Activated CD8-positive, alpha-beta memory T cell treated with anti-CD3 and anti-CD28 coated beads for 36 hours (primary cell): Measurements from ENCODE around the gene CCT3. TPM values are rescaled to one million over a fixed set of nuclear protein-coding genes. Genes with fewer than 3 reads are reported as not detected.

Experiments
- CTCF ChIA-PET: fragments of 350-600 bp; sonication (Branson Sonifier 250); formaldehyde crosslinking; loops from one replicate; lab custom pipeline; 2021; ENCODE audit warnings: antibody characterized with exemption; lab: Charles Lee
- POLR2A ChIA-PET: fragments of 350-600 bp; sonication (Branson Sonifier 250); formaldehyde crosslinking; loops from one replicate; lab custom pipeline; 2021; ENCODE audit warnings: antibody characterized with exemption; lab: Charles Lee
- total RNA-seq, 2 experiments: library from RNA; stranded (reverse); gene quantifications; one replicate each; pipeline ENCODE4 v1.2.3, GENCODE V29; 2021

CCT3 gene
- total RNA-seq = 100 to 1,000 TPM; 500 to 528 TPM

GRCh38 chr1:156338180-156338976 is at the start of gene CCT3, which contains the start of gene TSACC:
TSS of gene CCT3 (minus strand) at chr1:156338292. CDS start at chr1:156338184, 108 bp downstream.
TSS of gene TSACC (plus strand) at chr1:156338526. CDS start at chr1:156339758, 1,232 bp downstream.
- POLR2A ChIA-PET = interaction anchor here (0.6 to 1.3 kb wide), 5 partner anchors 35 to 126 kb away, joined by 3 to 8 read pairs (median 4); partner anchors contain the start of genes PMF1 and SMG5
- CTCF ChIA-PET = interaction anchor here (1.7 to 2.3 kb wide), 2 partner anchors 13 to 47 kb away, joined by 7 to 10 read pairs; no protein-coding TSS in a partner anchor

GRCh38 chr1:156387870-156388173 is 49.7 kb upstream of the CCT3 start:
- CTCF ChIA-PET = interaction anchor here (1.5 to 8.9 kb wide), 4 partner anchors 42 to 58 kb away, joined by 3 to 141 read pairs (median 55); no protein-coding TSS in a partner anchor
- POLR2A ChIA-PET = no interaction called here

GRCh38 chr1:156386949-156387869 is 49.1 kb upstream of the CCT3 start:
- POLR2A ChIA-PET = no interaction called here
- CTCF ChIA-PET = interaction anchor here (0.8 to 8.9 kb wide), 13 partner anchors 8 to 221 kb away, joined by 3 to 141 read pairs (median 19); no protein-coding TSS in a partner anchor

- ChIA-PET CTCF (interaction anchor here (0.5 to 8.9 kb wide), 61 partner anchors 7 to 1406 kb away, joined by 3 to 141 read pairs (median 5); partner anchors contain the start of genes CCT3, NAXE and TSACC), POLR2A (interaction anchor here (0.6 to 1.0 kb wide), 3 partner anchors 32 to 471 kb away, joined by 3 to 5 read pairs (median 5); no protein-coding TSS in a partner anchor)
These were observed 48.2 kb upstream of the CCT3 start for GRCh38 chr1:156386134-156386901.

GRCh38 chr1:156385534-156386031 is 47.5 kb upstream of the CCT3 start:
- POLR2A ChIA-PET = interaction anchor here (0.6 to 1.0 kb wide), 3 partner anchors 33 to 470 kb away, joined by 3 to 5 read pairs (median 5); no protein-coding TSS in a partner anchor
- CTCF ChIA-PET = interaction anchor here (0.5 to 8.9 kb wide), 59 partner anchors 8 to 1405 kb away, joined by 3 to 141 read pairs (median 5); partner anchors contain the start of genes CCT3, NAXE and TSACC

GRCh38 chr1:156384658-156385057 is 46.6 kb upstream of the CCT3 start:
- POLR2A ChIA-PET = no interaction called here
- CTCF ChIA-PET = interaction anchor here (1.0 to 8.9 kb wide), 12 partner anchors 11 to 224 kb away, joined by 3 to 141 read pairs (median 12); partner anchors contain the start of genes CCT3 and TSACC

GRCh38 chr1:156384007-156384406 is 45.9 kb upstream of the CCT3 start:
- ChIA-PET POLR2A (no interaction called here), CTCF (interaction anchor here (1.0 to 8.9 kb wide), 5 partner anchors 21 to 224 kb away, joined by 3 to 141 read pairs (median 19); no protein-coding TSS in a partner anchor)

- ChIA-PET CTCF (interaction anchor here (0.6 to 6.3 kb wide), 6 partner anchors 12 to 68 kb away, joined by 3 to 71 read pairs (median 4); no protein-coding TSS in a partner anchor), POLR2A (no interaction called here)
These were observed 44.9 kb upstream of the CCT3 start for GRCh38 chr1:156383023-156383422.

- ChIA-PET POLR2A (interaction anchor here (0.6 kb wide), 1 partner anchor 72 kb away, joined by 5 read pairs; no protein-coding TSS in a partner anchor), CTCF (interaction anchor here (0.6 to 6.3 kb wide), 6 partner anchors 12 to 68 kb away, joined by 3 to 71 read pairs (median 4); no protein-coding TSS in a partner anchor)
These were observed 44.5 kb upstream of the CCT3 start for GRCh38 chr1:156382561-156382960.

GRCh38 chr1:156379420-156380165 is 41.5 kb upstream of the CCT3 start:
- POLR2A ChIA-PET = no interaction called here
- CTCF ChIA-PET = interaction anchor here (0.5 to 3.1 kb wide), 3 partner anchors 52 to 105 kb away, joined by 5 to 9 read pairs (median 5); no protein-coding TSS in a partner anchor

- ChIA-PET CTCF (interaction anchor here (0.5 to 3.1 kb wide), 3 partner anchors 16 to 107 kb away, joined by 3 to 9 read pairs (median 5); no protein-coding TSS in a partner anchor), POLR2A (interaction anchor here (0.6 kb wide), 1 partner anchor 41 kb away, joined by 4 read pairs; the partner anchor contains the start of gene CCT3)
These were observed 40.5 kb upstream of the CCT3 start for GRCh38 chr1:156378557-156378956.

GRCh38 chr1:156376958-156377919 is 39.1 kb upstream of the CCT3 start:
- ChIA-PET CTCF (interaction anchor here (0.9 to 3.1 kb wide), 3 partner anchors 9 to 68 kb away, joined by 4 to 9 read pairs (median 5); no protein-coding TSS in a partner anchor), POLR2A (interaction anchor here (0.5 kb wide), 1 partner anchor 106 kb away, joined by 3 read pairs; no protein-coding TSS in a partner anchor)

GRCh38 chr1:156376146-156376545 is 38.1 kb upstream of the CCT3 start:
- CTCF ChIA-PET = no interaction called here

GRCh38 chr1:156373546-156373945 is 35.5 kb upstream of the CCT3 start:
- ChIA-PET CTCF (interaction anchor here (1.7 kb wide), 1 partner anchor 12 kb away, joined by 7 read pairs; no protein-coding TSS in a partner anchor), POLR2A (no interaction called here)

More at GRCh38 chr1:156376146-156376545, 38.1 kb upstream of the CCT3 start:
- POLR2A ChIA-PET = no interaction called here

- POLR2A ChIA-PET = no interaction called here
These were observed 34.8 kb upstream of the CCT3 start for GRCh38 chr1:156372876-156373275.

More at GRCh38 chr1:156372876-156373275, 34.8 kb upstream of the CCT3 start:
- CTCF ChIA-PET = interaction anchor here (0.6 to 1.7 kb wide), 2 partner anchors 13 to 77 kb away, joined by 3 to 7 read pairs; no protein-coding TSS in a partner anchor
